GM12874 (cell line): ENCODE results near the gene NPAS2.

Source experiments
- TF ChIP-seq, protein P1 (sequence below): IDR thresholded peaks from 2 replicates; pipeline ENCODE4 v1.5.1; 2011; ENCODE audit warnings: low read depth, mild to moderate bottlenecking, control low read depth, low read length, moderate library complexity; ENCODE audit not compliant: insufficient read depth

The NPAS2 gene

DNA sequence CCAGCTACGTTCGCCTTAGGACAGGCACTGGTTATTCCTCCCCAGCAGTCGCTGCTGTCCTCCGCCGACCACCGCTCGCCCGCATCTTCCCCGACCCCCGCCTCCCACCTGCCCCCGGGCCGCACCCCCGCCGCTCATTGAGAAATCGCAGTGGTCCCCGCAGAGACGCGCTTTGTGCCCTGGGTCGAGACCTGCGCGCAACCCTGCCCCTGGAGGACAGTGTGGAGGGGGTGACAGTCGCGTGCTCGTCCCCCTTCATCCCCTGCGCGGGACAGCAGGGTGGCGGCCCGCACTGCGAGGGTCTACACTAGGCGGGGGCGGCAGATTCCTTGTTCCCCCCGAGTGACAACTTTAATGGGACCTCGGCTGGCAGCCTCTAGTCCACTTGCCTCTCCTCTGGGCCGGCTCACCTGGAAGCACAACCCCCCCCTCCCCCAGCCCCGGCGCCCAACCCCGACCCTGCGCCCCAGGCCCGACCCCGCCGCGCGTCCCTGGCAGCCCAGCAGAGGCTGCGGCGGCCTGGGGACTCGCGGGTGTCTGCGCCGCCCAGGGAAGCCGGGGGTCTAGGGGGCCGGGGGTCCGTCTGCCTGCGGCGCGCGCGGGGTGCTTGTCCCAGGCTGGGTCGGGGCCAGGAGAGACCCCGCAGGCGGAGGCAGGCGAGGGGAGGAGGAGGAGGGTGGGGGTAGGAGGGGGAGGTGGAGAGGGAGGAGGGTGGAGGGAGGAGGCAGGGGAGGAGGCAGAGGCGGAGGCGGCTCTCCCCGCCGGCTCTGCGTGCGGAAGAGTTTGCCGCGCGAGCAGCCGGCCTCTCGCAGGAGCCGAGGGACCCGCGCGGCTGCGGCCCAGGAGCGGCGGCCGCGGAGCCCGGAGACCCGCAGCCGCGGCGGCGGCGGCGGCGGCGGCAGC lies at the start of gene NPAS2:
TSS of gene NPAS2 (plus strand) at position 770 of the 903 bp plus-strand sequence. CDS start 84,616 bp downstream, outside the sequence.
- TF ChIP-seq, protein P1, sequence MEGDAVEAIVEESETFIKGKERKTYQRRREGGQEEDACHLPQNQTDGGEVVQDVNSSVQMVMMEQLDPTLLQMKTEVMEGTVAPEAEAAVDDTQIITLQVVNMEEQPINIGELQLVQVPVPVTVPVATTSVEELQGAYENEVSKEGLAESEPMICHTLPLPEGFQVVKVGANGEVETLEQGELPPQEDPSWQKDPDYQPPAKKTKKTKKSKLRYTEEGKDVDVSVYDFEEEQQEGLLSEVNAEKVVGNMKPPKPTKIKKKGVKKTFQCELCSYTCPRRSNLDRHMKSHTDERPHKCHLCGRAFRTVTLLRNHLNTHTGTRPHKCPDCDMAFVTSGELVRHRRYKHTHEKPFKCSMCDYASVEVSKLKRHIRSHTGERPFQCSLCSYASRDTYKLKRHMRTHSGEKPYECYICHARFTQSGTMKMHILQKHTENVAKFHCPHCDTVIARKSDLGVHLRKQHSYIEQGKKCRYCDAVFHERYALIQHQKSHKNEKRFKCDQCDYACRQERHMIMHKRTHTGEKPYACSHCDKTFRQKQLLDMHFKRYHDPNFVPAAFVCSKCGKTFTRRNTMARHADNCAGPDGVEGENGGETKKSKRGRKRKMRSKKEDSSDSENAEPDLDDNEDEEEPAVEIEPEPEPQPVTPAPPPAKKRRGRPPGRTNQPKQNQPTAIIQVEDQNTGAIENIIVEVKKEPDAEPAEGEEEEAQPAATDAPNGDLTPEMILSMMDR = no peak

DNA sequence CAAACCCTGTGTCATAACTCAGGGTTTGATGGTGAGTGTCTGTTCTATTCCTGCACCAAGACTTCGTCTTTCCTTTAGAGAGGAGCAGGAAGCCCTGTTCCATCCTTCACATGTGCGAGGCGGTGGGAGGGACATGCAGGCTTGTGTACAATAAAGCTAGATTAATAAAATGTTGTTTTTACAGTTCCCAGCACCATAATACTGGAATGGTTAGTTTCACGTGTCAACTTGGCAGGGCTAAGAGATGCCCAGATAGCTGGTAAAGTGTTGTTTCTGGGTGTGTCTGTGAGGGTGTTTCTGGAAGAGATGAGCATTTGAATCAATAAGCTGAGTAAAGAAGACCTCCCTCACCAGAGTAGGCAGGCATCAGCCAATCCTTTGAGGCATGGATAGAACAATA lies 48.8 kb upstream of the NPAS2 start:
- TF ChIP-seq, protein P1 = no peak

DNA sequence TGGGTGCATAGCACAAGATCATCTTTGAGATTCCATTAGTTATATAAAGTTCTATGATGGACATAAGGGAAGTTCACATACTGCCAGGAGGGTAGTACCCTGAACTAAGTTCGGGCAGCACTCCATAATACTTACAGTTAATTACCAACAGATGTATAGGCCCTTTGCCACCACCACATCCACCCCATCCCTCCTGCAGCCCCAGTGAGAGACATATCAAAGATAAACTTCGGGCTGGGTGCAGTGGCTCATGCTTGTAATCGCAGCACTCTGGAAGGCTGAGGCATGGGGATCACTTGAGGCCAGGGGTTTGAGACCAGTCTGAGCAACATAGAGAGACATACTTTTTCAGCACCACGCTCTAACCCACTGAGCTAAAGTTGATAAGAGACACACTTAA lies 46.4 kb upstream of the NPAS2 start:
- TF ChIP-seq, protein P1 = no peak

DNA sequence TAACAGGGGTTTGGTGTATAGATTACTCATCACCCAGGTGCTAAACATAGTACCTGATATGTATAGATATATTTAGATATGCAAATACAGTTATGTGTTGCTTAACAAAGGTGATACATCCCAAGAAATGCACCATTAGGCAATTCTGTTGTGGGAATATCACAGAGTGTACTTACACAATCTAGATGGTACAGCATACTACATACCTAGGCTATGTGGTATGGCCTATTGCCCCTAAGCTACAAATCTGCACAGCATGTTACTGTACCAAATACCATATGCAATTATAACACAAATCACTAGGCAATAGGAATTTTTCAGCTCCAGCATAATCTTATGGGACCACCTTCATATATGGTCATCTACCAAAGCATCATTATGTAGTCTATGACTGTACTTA lies 43.5 kb upstream of the NPAS2 start:
- TF ChIP-seq, protein P1 = no peak

DNA sequence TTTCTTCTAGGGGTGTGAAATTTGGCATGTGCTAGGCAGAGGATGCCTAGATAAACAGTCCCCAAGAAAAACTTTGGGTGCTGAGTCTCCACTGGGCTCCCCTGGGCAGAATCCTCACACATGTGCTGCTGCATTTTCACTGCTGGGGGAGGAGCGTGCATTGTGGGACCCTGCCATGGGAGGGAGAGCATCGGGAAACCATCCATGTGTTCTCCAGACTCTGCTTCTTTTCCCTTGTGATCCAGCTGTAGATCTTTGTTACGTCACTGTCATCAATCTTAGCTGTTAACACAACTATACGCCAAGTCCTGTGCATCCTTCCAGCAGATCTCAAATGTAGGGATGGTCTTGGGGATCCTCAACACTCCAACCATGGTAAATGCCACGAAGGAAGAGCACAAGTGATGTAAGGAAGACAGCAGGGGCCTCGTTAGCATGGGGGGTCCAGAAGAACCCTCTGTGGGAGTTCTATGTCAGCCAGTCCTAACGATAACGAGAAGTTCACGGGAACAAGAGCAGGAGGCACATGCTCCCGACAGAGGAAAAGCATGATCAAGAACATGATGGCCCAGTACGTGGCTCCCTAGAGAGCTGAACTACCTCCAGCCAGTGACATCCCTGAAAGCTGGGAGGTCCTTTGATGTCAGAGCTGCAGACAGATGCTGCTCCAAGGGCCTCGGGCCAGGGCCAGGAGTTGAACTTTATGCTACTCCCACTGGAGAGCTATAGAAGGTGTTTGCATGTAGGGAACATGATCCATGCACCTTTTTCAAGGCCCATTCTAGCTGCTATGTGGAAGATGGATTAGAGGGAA lies 41.1 kb upstream of the NPAS2 start:
- TF ChIP-seq, protein P1 = no peak

DNA sequence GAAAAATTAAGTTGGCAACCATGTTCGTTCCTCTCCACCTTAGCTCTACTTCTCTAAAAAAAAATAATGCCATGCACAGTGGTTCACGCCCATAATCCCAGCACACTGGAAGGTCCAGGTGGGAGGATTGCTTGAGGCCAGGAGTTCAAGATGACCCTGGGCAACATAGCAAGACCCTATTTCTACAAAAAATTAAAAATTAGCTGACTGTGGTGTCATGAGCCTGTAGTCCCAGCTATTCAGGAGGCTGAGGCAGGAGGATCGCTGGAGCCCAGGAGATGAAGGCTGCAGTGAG lies 40.1 kb upstream of the NPAS2 start:
- TF ChIP-seq, protein P1 = no peak

DNA sequence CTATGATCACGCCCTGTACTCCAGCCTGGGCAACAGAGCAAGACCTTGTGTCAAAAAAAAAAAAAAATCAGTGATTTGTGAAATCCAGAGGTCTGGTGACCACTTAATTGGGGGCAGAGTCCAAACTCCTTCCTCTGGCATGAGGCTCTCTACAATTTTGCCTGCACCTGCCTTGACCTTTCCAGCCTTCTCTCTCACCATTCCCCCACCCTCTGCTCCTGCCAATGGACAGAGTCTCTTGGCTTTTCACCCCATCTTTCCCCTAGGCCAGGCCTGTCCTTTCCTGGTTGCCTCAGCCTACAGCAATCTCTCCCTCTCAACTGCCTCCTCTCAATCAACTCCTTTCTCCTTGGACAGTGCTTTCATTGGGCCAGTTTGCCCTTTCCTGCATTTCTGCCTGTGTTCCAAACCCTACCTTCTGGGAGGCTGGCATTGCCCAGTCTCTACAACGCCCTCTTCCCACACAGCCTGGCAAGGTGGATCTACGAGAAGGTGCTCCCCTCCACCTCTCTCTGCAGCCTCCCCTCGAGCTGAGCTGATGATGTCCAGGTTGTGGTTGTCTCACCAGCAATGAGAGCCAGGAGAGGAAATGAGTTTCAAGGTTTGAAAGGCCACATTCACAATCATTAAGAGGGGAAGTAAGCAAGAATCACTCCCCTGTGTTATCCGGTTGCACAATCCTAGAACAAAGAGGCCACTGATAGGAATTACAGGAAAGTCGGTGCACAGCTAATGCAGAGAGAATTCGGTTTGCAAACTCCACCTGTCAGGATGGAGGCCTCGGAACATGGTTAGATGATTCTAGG lies 39.5 kb upstream of the NPAS2 start:
- TF ChIP-seq, protein P1 = no peak
